Smooth muscle cell (in vitro differentiated cells): Measurements from ENCODE around the gene PAQR9. TPM values are rescaled to one million over a fixed set of nuclear protein-coding genes. Genes with fewer than 3 reads are reported as not detected.

Experiments used
- DNase-seq: peaks from one replicate; lab custom pipeline; 2025; ENCODE audit not compliant: unreplicated experiment; lab: John Stamatoyannopoulos, UW
- H2AFZ ChIP-seq: fragments of 200-600 bp; sonication (generic); 2 replicates; pipeline ENCODE4 v1.6.0; 2016; ENCODE audit warnings: antibody characterized with exemption, low read depth, mild to moderate bottlenecking
- H3F3A ChIP-seq: fragments of 200-600 bp; sonication (generic); 2 replicates; pipeline ENCODE4 v1.6.0; 2017; ENCODE audit warnings: antibody characterized with exemption, low read depth
- H3K27ac ChIP-seq: fragments of 200-600 bp; sonication (generic); 2 replicates; pipeline ENCODE4 v1.5.1; 2016; ENCODE audit warnings: low read depth, mild to moderate bottlenecking
- H3K27me3 ChIP-seq: fragments of 200-600 bp; sonication (generic); 2 replicates; pipeline ENCODE4 v1.6.1; 2016; ENCODE audit warnings: low read depth, mild to moderate bottlenecking
- H3K36me3 ChIP-seq: fragments of 200-600 bp; sonication (generic); 2 replicates; pipeline ENCODE4 v1.5.1; 2016; ENCODE audit warnings: low read depth
- H3K4me1 ChIP-seq: fragments of 200-600 bp; sonication (generic); 2 replicates; pipeline ENCODE4 v1.5.1; 2016; ENCODE audit warnings: low read depth
- H3K4me2 ChIP-seq: fragments of 200-600 bp; sonication (generic); 2 replicates; pipeline ENCODE4 v1.6.0; 2016; ENCODE audit warnings: mild to moderate bottlenecking
- H3K4me3 ChIP-seq: fragments of 200-600 bp; sonication (generic); 2 replicates; pipeline ENCODE4 v1.5.1; 2016; ENCODE audit warnings: mild to moderate bottlenecking
- H3K79me2 ChIP-seq: fragments of 200-600 bp; sonication (generic); 2 replicates; pipeline ENCODE4 v1.6.0; 2016; ENCODE audit warnings: low read depth, mild to moderate bottlenecking
- H3K9ac ChIP-seq: fragments of 200-600 bp; sonication (generic); 2 replicates; pipeline ENCODE4 v1.6.0; 2016; ENCODE audit warnings: low read depth
- H3K9me3 ChIP-seq: fragments of 200-600 bp; sonication (generic); replicated peaks from 2 replicates; pipeline ENCODE4 v1.5.1; 2016; ENCODE audit warnings: low read depth
- H4K20me1 ChIP-seq: fragments of 200-600 bp; sonication (generic); 2 replicates; pipeline ENCODE4 v1.6.0; 2016; ENCODE audit warnings: low read depth
- CTCF ChIP-seq: fragments of 200-600 bp; sonication (generic); IDR thresholded peaks from 2 replicates; pipeline ENCODE4 v1.5.1; 2017; ENCODE audit warnings: borderline replicate concordance, mild to moderate bottlenecking, antibody characterized with exemption; ENCODE audit not compliant: insufficient read depth, poor library complexity, severe bottlenecking
- WGBS: methylation state at CpG from one replicate; pipeline ENCODE4 v1.1.7; 2016; ENCODE audit warnings: low lambda C conversion rate; 5-methylcytosine and 5-hydroxymethylcytosine counted together
- polyA plus RNA-seq: library from polyadenylated mRNA; unstranded; fragments of >200 nt; fragmentation: Nextera tagmentation; extraction: Ambion mirVana; gene quantifications from 2 replicates; pipeline ENCODE4 v1.2.1, GENCODE V29; 2016
- small RNA-seq: library from RNA; depleted of rRNA; stranded (forward); fragments of <200 nt; gene quantifications from one replicate; pipeline ENCODE3, GENCODE V24; 2014
- total RNA-seq: library from RNA; depleted of rRNA; stranded (reverse); fragments of >200 nt; gene quantifications from 2 replicates; pipeline ENCODE4 v1.2.3, GENCODE V29; 2014

PAQR9 gene
- total and polyA plus RNA-seq, 2 experiments from 2014 or later = 0.13 to 1.0 TPM

- no peak for TF ChIP-seq CTCF
- Histone ChIP-seq H4K20me1 (no peaks in the 10 kb centered on the region), H3K79me2 (no peaks in the 10 kb centered on the region), H3K9ac (no peak overlapping the region), H3K9me3 (no peaks in the 10 kb centered on the region), H3K4me1 (no peaks in the 10 kb centered on the region), H3K4me3 (no peak overlapping the region), H3K36me3 (no peaks in the 10 kb centered on the region), H3K4me2 (no peak overlapping the region), H3K27ac (no peak overlapping the region), H3F3A (no peaks in the 10 kb centered on the region), H2AFZ (no peak overlapping the region), H3K27me3 (no peaks in the 10 kb centered on the region)
- DNase-seq = no peak
- 93% methylated on average over 1 of the region's 1 CpG for WGBS
These were observed 50.0 kb downstream of the PAQR9 start for GRCh38 chr3:142913432-142913831.

DNA sequence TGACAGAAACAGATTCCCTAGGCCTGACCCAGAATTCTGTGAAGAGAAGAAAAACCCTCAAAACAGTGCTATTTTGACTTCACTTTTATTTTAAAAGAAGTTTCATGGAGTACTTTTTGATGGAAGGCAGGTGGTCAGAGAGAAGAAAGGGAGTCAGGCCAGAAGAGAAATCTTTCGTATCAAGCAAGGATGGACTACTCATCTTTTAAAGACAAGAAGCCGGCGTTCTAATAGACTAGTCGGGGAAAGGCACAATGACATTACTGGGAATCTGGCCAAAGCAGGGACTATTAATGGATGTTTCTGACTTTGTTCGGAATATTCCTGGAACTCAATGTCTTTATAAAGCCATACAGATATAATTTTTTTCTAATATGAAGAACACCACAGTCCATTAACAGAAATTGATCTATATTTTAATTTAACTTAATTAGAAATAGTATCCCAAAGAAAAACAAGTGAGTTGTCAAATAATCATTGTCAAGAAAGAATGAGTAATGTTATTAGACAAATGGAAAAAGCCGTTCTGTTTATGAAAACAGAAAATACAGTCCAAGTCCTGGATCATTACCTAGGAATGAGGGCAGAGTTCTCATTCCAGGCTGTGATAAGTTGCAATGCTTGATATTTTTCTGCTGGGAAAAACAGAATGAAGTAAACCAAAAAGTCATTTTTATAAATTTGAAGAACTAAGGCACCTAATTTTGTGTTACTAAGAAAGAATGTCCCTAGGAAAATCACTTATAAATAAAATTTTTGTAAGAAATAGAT is 50.9 kb downstream of the PAQR9 start:
- H3K36me3 ChIP-seq = no peaks in the 10 kb centered on the region
- H3K4me1 ChIP-seq = no peaks in the 10 kb centered on the region
- no peak overlapping the region for H3K9ac ChIP-seq
- TF ChIP-seq CTCF = no peak
- WGBS = 91% methylated on average over 6 of the region's 6 CpGs
- H4K20me1 ChIP-seq = no peaks in the 10 kb centered on the region
- no peaks in the 10 kb centered on the region for H3K9me3 ChIP-seq
- no peak overlapping the region for H3K27ac ChIP-seq
- no peak for DNase-seq
- no peaks in the 10 kb centered on the region for H3K27me3 ChIP-seq
- H3K4me3 ChIP-seq = no peak overlapping the region
- H3K79me2 ChIP-seq = no peaks in the 10 kb centered on the region
- no peak overlapping the region for H3K4me2 ChIP-seq
- no peaks in the 10 kb centered on the region for H3F3A ChIP-seq
- no peak overlapping the region for H2AFZ ChIP-seq

Small RNA genes within 50 kb of the gene (small RNA-seq; reads per million reads assigned to genes)
- gene AC021074.2 = not detected

Other genes starting within 250 kb of the PAQR9 start
- 26.8 and 36.5 TPM in 2 replicates for gene TRPC1, start 239.6 kb downstream of the PAQR9 start, total RNA-seq
- 3.5 and 6.2 TPM in 2 replicates for gene TRPC1, start 239.6 kb downstream of the PAQR9 start, polyA plus RNA-seq
- gene PCOLCE2, start 74.6 kb downstream of the PAQR9 start, total RNA-seq = 32.5 and 71.3 TPM in 2 replicates
- gene PCOLCE2, start 74.6 kb downstream of the PAQR9 start, polyA plus RNA-seq = 46.6 and 80.9 TPM in 2 replicates
- gene U2SURP, start 37.9 kb upstream of the PAQR9 start, total RNA-seq = 80.4 and 90.1 TPM in 2 replicates
- 49.0 and 53.8 TPM in 2 replicates for gene U2SURP, start 37.9 kb upstream of the PAQR9 start, polyA plus RNA-seq
- gene CHST2, start 156.1 kb upstream of the PAQR9 start, total RNA-seq = 14.5 and 16.0 TPM in 2 replicates
- 10.4 and 12.6 TPM in 2 replicates for gene CHST2, start 156.1 kb upstream of the PAQR9 start, polyA plus RNA-seq